Sigmoid colon (tissue), 4 donors: ENCODE measurements around the gene SYT17.

Source experiments
- CTCF ChIP-seq, 4 experiments: fragments of 450-650 bp in 3 of 4; fragments of 200-600 bp in 1 of 4; IDR thresholded peaks; one replicate each; pipeline ENCODE4 v1.5.1; 2016 to 2019; ENCODE audit warnings: antibody characterized with exemption in 4 of 4, mild to moderate bottlenecking in 3 of 4, moderate library complexity in 2 of 4
- POLR2AphosphoS5 ChIP-seq, 4 donors: sonication (generic); formaldehyde crosslinking; IDR thresholded peaks; one replicate each; pipeline ENCODE4 v1.6.1; 2017; ENCODE audit warnings: antibody characterized with exemption in 4 of 4

DNA sequence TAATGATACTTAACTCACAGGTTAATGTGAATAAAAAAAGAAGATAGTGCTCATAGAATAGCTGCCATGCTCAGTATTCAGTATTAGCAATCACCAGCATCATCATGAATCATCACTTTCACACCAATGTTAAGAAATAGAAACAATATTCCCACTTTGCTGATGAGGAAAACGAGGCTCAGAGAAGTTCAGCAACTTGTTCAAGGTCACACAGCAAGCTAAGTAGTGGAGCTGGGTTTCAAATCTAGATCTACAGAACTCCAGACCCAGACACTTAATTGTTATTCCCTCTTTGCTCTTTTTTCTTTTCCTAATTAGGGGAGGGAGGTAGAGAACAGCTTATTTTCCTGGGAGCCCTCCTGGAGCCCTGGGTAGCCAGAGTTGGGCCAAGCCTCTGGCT lies 140.4 kb downstream of the SYT17 start:
- no peak for TF ChIP-seq POLR2AphosphoS5 (IDR thresholded peaks at IDR 0.05)
- no peak for TF ChIP-seq CTCF (IDR thresholded peaks at IDR 0.05)
